Breast epithelium (tissue), 4 donors: ENCODE data around the gene RPP14. TPM values are rescaled to one million over a fixed set of nuclear protein-coding genes. Genes with fewer than 3 reads are reported as not detected.

Experiments
- DNase-seq, 2 donors: peaks; one replicate each; pipeline ENCODE4 v3.0.0-alpha.2; 2019; ENCODE audit warnings: low spot score in 2 of 2
- H3K27ac ChIP-seq, 2 donors: fragments of 200-600 bp; sonication (generic) in 1 of 2; one replicate each; pipeline ENCODE4 v1.5.1; 2016 to 2019; ENCODE audit warnings: mild to moderate bottlenecking in 1 of 2
- H3K27me3 ChIP-seq, 2 donors: fragments of 200-600 bp; sonication (generic) in 1 of 2; one replicate each; pipeline versions ENCODE4 v1.5.1 to v1.6.0; 2017 to 2019; ENCODE audit warnings: control low read depth in 1 of 2, mild to moderate bottlenecking in 1 of 2
- H3K36me3 ChIP-seq: fragments of 200-600 bp; one replicate; pipeline ENCODE4 v1.5.1; 2019
- H3K4me1 ChIP-seq, 2 donors: fragments of 200-600 bp; sonication (generic); one replicate each; pipeline ENCODE4 v1.5.1; 2016 to 2019; ENCODE audit warnings: control low read depth in 1 of 2
- H3K4me3 ChIP-seq, 3 donors: fragments of 200-600 bp; sonication (generic); 1 replicate in 2 of 3; 2 replicates in 1 of 3; pipeline ENCODE4 v1.5.1; 2016 to 2019; ENCODE audit warnings: mild to moderate bottlenecking in 3 of 3, moderate library complexity in 2 of 3
- H3K9me3 ChIP-seq, 2 donors: fragments of 200-600 bp; sonication (generic) in 1 of 2; one replicate each; pipeline ENCODE4 v1.5.1; 2016 to 2019; ENCODE audit warnings: control low read depth in 1 of 2
- POLR2A ChIP-seq: fragments of 450-650 bp; IDR thresholded peaks from one replicate; pipeline ENCODE4 v1.6.1; 2016; ENCODE audit warnings: antibody characterized with exemption, mild to moderate bottlenecking, moderate library complexity
- POLR2AphosphoS5 ChIP-seq, 3 donors: sonication (generic); formaldehyde crosslinking; IDR thresholded peaks; one replicate each; pipeline ENCODE4 v1.6.1; 2017; ENCODE audit warnings: antibody characterized with exemption in 3 of 3
- intact Hi-C: fragments of 100-400 bp; cut with DNase I; formaldehyde crosslinking; loops from one replicate; pipeline ENCODE4 v1.15.1; 2023; ENCODE audit warnings: low total_unique reads
- total RNA-seq, 3 donors: library from RNA; depleted of rRNA; stranded (reverse); fragments of >200 nt; gene quantifications; one replicate each; pipeline ENCODE4 v1.1.0, GENCODE V29; 2016
- TF ChIP-seq, protein P1 (sequence below), 3 donors: fragments of 450-650 bp; IDR thresholded peaks; one replicate each; pipeline ENCODE4 v1.5.1; 2016 to 2017; ENCODE audit warnings: antibody characterized with exemption in 3 of 3, mild to moderate bottlenecking in 3 of 3, moderate library complexity in 3 of 3

RPP14 gene
- total RNA-seq: 10 to 100 TPM in 2 of 3 donors, 1 to 10 TPM in 1; 6.2 to 11.0 (median 10.8) TPM

DNA sequence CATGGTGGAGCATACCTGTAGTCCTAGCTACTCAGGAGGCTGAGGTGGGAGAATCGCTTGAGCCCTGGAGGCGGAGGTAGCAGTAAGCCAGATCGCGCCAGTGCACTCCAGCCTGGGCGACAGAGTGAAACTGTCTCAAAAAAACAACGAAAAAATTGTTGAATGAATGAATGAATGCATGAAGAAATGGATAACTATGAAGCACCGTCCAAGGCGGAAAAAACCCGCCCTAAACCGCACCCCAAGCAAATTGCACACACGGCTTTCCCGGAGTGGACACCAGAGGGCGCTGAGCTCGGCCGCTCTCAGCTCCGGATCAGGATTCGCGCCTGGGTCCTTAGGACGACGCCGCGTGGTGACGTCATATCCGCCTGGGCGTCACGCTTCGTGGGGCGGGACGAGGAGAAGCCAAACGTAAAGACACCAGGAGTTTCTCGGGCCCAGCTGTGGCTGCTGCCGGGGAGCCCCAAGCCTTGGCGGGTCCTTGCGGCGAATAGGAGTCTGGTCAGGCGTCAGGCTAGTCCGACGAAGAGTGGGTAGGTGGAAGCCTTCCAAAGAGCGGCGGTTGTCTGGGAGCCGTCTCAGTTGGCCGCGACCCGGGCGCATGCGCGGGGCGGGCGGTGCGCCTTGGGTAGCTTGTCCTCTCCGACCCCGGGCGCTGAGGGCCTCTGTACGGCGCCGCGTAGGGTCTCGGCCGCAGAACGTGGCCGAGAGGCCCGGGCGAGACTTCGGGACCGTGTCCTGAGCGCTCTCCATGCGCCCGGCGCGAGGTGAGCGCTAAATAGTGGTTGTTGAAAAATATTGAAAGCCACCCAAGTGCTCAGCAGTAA lies at the start of gene RPP14, which contains the start of gene HTD2:
Gene RPP14, plus strand, starts transcription at position 364 of the 830 bp plus-strand sequence. CDS start 4,085 bp downstream, outside the sequence.
Gene HTD2, plus strand, starts transcription at position 639 of the 830 bp plus-strand sequence. CDS start 11,094 bp downstream, outside the sequence.
- H3K4me3 ChIP-seq: peak within 1 kb of the TSS; percentile 79 to 85 (median 83)
- peak; percentile 77 to 94 (median 91) for TF ChIP-seq POLR2AphosphoS5 (IDR thresholded peaks at IDR 0.05)
- TF ChIP-seq, protein P1, sequence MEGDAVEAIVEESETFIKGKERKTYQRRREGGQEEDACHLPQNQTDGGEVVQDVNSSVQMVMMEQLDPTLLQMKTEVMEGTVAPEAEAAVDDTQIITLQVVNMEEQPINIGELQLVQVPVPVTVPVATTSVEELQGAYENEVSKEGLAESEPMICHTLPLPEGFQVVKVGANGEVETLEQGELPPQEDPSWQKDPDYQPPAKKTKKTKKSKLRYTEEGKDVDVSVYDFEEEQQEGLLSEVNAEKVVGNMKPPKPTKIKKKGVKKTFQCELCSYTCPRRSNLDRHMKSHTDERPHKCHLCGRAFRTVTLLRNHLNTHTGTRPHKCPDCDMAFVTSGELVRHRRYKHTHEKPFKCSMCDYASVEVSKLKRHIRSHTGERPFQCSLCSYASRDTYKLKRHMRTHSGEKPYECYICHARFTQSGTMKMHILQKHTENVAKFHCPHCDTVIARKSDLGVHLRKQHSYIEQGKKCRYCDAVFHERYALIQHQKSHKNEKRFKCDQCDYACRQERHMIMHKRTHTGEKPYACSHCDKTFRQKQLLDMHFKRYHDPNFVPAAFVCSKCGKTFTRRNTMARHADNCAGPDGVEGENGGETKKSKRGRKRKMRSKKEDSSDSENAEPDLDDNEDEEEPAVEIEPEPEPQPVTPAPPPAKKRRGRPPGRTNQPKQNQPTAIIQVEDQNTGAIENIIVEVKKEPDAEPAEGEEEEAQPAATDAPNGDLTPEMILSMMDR (IDR thresholded peaks at IDR 0.05): peak; percentile 92 to 97 (median 96)
- peak; percentile 41 for TF ChIP-seq POLR2A
- peak; percentile 97 to 99 for DNase-seq
- peak within 1 kb of the TSS; percentile 99 for H3K27ac ChIP-seq
- intact Hi-C loops: no loop called here
- H3K27me3 ChIP-seq: no peaks in the 10 kb centered on the region
- H3K9me3 ChIP-seq: no peaks in the 10 kb centered on the region
- no peaks in the 10 kb centered on the region for H3K36me3 ChIP-seq
- H3K4me1 ChIP-seq: peaks cover 7 to 19% of the 10 kb centered on the region in 2 donors

DNA sequence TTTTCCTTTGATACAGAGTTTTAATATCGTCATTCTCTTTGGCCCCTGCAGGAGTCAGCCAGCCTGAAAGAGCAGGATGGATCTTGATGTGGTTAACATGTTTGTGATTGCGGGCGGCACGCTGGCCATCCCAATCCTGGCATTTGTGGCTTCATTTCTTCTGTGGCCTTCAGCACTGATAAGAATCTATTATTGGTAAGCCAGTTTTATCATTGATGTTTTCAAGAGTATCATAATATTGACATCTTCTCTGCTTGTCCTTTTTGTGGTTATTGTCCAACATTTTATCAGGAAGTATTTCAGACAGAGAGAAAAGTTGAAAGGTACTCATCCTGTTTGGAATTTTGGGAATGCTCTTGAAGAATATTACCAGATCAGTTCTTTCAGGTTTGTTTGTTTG lies 49.5 kb upstream of the RPP14 start:
- no peak for DNase-seq
- Histone ChIP-seq H3K4me3 (no peak overlapping the region), H3K27me3 (no peaks in the 10 kb centered on the region), H3K27ac (no peak overlapping the region), H3K4me1 (no peaks in the 10 kb centered on the region), H3K36me3 (no peaks in the 10 kb centered on the region), H3K9me3 (no peaks in the 10 kb centered on the region)
- TF ChIP-seq POLR2AphosphoS5 (IDR thresholded peaks at IDR 0.05) (no peak), POLR2A (no peak)
- TF ChIP-seq, protein P1 (IDR thresholded peaks at IDR 0.05): no peak
- intact Hi-C loops: no loop called here

DNA sequence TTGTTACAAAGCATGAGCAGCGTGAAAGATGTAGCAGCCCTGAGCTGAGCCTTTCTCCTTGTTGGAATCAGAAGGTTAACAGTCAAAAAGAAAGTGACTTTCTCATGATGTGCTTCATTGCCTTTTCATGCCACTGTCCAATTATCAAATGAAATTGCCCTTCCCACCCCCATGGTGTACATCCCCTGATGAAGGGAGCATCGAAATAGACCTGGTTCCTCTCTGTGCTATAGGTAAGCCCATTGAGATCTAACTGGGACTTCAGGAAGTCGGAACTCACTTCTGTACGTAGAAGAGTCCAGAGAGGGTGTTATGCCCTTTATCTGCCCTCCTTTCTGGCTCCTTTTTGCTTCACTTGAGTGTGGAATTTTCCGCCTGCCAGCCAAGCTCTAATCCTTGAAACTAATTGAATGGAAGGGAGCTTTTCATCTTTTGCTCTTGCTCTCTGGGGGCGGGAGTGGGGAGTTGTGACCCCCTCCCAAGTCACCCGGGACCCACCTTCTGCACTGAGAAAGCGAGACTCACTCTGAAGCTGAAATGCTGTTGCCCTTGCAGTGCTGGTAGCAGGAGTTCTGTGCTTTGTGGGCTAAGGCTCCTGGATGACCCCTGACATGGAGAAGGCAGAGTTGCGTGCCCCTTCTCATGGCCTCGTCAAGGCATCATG lies 47.5 kb upstream of the RPP14 start:
- Histone ChIP-seq H3K4me1 (no peaks in the 10 kb centered on the region), H3K4me3 (no peak overlapping the region), H3K27ac (no peak overlapping the region), H3K36me3 (no peaks in the 10 kb centered on the region), H3K27me3 (no peaks in the 10 kb centered on the region), H3K9me3 (no peaks in the 10 kb centered on the region)
- intact Hi-C loops: no loop called here
- DNase-seq: no peak
- no peak for TF ChIP-seq POLR2AphosphoS5 (IDR thresholded peaks at IDR 0.05)
- TF ChIP-seq POLR2A: no peak
- TF ChIP-seq, protein P1 (IDR thresholded peaks at IDR 0.05): no peak

DNA sequence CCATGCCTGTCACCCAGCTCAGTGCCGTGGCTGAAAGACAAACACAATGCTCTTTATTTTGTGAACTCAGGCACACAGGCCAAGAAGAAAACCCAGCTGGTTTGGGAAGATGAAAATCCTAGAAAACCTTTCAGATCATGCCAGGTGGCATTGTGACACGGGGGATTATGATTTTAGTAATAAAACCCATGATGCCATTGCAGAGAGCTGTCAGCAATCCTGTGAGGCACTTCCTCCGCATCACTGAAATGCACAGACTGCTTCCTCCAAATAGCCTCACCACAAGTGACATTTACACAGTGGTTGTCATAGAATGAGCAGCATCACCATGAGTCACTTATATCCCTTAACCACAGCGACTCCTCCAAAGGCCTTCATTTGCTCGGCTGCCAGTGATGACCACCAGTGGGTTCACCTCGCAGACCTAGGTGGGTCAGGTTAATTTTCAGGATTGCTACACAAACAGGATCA lies 45.7 kb upstream of the RPP14 start:
- TF ChIP-seq POLR2A: no peak
- TF ChIP-seq, protein P1 (IDR thresholded peaks at IDR 0.05): no peak
- no peak for TF ChIP-seq POLR2AphosphoS5 (IDR thresholded peaks at IDR 0.05)
- intact Hi-C loops: no loop called here
- H3K36me3 ChIP-seq: no peaks in the 10 kb centered on the region

More for the DNA sequence above, 45.7 kb upstream of the RPP14 start:
- Histone ChIP-seq H3K27ac (no peak overlapping the region), H3K4me3 (no peak overlapping the region), H3K9me3 (no peaks in the 10 kb centered on the region), H3K4me1 (no peaks in the 10 kb centered on the region), H3K27me3 (no peaks in the 10 kb centered on the region)
- DNase-seq: no peak
